ENCODE data around the gene TUBGCP6. TPM values are rescaled to one million over a fixed set of nuclear protein-coding genes. Genes with fewer than 3 reads are reported as not detected.

Gene TUBGCP6
- total RNA-seq, 1 donor from 2014 or later, result 29.3 TPM

DNA sequence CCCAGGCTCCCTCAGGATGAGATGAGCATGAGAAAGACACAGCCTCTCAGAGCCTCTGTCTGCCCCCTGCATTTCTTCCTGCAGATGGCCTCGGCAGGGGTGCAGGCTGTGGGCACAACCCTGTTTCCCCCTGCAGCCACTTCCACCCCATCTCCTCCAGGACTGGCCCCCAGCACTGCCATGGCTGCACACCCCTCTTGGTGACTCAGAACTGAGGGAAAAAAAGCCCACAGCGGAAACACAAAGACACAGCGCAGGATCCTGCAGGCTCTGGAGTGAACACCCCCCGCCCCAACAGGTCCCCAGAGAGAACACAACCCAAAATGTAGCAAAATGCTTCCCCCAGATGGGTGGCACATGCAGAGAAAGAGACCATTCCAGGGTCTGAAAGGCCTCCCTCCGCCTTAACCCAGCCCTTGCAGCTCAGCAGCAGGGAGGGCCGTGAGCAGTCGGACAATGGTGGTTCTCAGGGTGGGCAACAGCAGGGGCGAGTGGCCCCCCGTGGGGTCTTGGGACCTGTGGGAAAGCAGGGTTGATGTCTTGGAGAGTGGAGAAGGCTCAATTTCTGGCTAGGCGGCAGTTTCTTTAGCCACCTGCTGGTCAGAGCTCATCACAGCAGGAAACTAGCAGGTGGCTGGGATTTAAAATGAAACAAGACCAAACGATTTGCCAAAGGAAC is 8.0 kb downstream of the TUBGCP6 start:
- FAIRE-seq (no peak), DNase-seq (ENCODE audit: low spot score in 2 of 2) (no peak)

DNA sequence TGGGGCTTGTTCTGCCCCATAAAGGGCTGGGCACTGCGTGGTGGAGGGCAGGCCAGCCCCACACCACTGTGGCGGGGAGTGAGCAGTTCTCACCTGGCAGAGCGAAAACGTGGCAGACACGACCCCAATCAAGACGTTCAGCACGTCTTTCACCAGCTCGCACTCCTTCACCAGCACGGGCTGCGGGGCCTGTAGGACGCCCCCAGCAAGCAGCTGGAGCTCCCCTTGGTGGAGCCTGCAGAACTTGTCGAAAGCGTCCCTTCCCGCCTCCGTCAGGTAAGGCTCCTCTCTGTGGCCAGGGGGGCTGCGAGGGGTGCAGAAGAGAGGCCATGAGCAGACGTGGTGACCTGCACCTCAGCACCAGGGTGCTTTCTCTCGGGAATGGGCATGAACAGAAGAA is 11.6 kb downstream of the TUBGCP6 start:
- FAIRE-seq, result no peak
- DNase-seq (ENCODE audit: low spot score in 2 of 2), result no peak

DNA sequence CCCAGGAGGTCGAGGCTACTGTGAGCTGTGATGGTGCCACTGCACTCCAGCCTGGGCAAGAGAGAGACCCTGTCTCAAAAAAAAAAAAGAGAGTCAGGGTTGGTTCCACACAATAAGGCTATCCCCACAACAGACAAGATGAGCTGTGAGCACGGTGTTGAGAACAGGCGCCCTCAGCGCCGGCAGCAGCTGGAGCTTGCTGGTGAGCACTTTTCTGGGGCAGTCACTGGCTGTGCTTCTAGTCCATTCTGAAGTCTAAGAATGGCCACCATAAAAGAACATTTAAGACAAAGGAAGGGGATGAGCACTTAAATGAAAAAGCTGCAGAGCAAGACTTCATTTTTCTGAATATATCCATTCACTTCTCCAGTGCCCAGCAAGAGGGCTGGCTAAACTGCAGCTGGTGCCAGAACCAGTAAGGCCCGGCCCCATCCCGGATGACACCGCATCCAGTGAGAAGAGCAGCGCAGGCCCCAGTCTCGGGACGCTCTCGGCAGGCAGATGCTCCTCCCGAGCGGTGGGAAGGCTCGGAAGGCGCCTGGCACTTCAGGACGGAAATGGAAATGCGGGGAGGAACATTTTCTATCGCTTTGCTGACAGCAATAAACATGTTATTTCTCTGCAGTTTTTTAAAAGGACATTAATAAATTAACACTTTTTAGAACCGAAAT is 12.2 kb downstream of the TUBGCP6 start:
- DNase-seq (ENCODE audit: low spot score in 2 of 2) (no peak), FAIRE-seq (no peak)

DNA sequence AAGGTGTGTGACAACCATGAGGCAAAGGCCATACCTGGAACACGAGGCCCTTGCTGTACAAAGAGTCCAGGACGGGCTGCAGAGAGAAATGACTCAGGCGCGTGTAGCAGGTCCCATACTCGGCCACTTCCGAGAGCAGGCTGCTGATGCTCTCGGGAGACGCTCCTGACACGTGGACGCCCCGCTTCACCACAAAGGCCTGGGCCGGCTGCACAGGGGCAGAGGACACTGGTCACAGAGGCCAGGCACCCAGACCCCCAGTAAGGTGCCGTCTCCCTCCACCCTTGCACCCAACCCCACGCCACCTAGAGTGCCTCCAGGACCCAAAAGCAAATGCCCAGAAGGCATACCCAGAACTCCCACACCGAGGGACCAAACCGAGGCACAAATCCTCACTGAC is 15.5 kb downstream of the TUBGCP6 start:
- FAIRE-seq, result no peak
- no peak for DNase-seq (ENCODE audit: low spot score in 2 of 2)

DNA sequence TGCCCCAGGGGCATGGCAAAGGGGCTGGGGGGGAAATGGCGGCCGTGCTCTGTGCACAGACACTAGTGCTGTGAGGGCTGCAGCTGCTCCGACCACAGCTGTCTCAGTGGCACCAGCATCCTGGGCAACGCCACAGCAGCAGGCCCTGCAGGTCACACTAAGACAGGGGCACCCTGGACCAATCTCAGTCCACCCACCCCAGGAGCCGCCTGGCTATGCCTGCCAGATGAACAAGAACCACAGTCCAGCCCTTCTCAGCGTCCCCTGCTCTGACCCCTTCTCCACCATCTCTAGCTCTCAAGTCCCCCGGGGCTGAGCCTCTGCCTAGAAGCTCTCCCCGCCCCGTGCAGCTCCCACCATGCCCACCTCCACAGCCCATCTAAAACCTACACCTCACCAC is 16.5 kb downstream of the TUBGCP6 start:
- no peak for DNase-seq (ENCODE audit: low spot score in 2 of 2)
- FAIRE-seq, result no peak

DNA sequence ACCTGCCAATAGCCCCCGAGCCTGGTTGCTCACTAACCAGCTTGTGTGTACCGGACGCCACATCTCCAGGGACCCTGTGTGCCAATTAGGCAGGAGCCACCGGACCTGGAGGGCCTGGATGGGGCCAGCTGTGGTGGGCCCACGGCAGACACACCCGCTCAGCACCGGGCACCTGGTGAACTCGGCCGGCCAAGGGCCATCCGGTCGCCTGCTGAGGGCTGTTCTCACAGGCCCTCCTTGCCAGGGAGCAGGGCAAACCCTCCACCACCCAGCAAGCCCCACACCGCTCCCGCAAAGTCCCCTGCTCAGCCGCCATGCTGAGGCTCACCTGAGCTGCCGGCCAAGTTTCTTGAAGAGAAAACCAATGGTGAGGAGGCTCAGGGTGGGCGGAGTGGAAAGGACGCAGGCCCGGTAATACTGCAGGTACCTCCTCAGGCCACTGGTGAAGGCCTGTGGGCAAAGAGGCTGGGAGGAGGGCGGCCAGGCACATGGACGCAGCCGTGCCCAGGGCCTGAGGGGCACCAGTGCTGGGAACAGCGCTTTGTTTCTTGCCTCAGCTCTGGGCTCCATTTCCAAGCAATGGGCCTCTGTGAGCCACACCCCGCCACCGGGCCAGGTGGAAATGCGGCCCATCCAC is 17.1 kb downstream of the TUBGCP6 start:
- FAIRE-seq (no peak), DNase-seq (ENCODE audit: low spot score in 2 of 2) (no peak)

DNA sequence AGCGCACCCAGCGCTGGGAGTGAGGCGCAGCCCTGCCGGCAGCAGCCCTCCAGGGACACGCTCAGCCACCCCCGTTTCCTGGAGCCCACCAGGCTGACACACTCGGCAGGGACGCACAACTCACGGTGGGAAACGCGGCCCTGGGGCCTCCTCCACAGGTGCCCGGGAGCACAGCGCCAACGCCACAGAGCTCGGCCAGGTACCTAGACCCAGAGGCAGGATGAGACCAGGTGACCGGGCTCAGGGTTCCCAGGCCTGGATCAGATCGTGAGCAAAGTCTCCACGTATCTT is 18.0 kb downstream of the TUBGCP6 start:
- DNase-seq (ENCODE audit: low spot score in 2 of 2) (no peak), FAIRE-seq (no peak)

DNA sequence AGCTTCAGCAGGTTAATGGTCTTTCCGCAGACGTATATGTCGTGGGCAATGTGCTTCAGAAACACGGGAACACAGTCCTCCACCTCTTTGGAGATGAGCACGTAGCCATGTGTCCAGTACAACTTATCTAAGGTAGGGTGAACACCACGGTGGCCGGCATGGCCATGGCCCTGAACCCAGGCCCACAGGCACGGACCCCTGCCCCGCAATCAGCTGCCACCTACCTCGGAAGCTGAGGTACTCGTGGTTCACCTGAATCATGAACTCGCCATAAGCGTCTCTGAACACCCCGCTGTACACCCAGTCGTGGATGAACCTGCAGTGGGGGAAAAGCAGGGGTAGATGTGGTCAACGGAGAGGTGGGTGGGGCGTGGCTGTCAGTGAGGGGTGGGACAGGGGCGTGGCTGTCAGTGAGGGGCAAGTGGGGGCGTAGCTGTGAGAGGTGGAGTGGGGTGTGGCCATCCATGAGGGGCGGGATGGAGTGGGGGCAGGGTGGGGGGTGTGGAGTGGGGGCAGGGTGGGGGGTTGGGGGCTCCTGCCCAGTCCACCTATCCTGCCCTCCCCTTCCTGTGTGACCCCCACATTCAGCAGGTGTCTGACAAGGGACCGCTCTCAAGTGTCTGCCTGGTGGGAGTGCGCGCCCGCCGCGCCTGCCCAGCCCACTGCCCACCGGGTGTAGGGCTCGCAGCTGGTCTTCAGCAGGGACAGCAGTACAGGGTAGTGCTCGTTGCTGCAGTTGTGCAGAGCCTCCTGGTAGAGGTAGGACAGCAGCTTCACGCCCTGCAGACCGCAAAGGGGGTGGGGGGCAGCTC is 18.6 kb downstream of the TUBGCP6 start:
- FAIRE-seq (no peak), DNase-seq (ENCODE audit: low spot score in 2 of 2) (no peak)

DNA sequence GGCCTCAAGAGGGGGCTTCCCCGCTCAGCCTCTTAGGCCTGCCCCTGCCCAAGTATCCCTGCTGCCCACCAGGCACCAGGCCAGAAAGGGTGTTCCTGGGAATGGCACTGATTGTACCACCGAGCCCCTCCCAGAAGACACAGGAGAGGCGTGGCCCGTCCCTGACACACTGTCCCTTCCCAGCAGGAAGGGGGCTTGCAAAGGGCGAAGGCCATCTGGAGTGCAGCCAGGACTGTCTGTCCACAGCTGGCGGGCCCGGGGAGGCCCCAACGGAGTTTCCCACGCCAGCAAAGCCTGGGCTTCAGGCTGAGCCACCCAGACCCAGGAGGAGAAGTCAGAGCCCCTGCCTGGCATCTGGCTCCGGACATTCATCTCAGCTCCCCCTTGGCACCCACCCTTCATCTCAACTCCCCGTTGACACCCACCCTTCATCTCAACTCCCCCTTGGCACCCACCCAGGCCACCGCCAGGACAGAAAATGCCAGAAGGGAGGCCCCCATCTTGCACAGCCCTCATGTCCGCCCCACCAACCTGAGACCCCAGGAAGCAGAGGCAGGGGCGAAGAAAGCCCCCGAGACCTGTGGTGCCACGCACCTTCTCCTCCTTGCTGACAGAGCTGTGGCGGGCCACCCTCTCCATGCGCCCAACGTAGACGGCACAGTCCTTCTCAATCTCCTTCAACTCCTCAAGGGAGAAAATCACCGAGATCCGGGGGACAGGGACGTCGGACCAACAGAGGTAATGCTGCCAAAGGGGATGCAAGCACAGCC is 19.4 kb downstream of the TUBGCP6 start:
- no peak for FAIRE-seq
- DNase-seq (ENCODE audit: low spot score in 2 of 2), result no peak

DNA sequence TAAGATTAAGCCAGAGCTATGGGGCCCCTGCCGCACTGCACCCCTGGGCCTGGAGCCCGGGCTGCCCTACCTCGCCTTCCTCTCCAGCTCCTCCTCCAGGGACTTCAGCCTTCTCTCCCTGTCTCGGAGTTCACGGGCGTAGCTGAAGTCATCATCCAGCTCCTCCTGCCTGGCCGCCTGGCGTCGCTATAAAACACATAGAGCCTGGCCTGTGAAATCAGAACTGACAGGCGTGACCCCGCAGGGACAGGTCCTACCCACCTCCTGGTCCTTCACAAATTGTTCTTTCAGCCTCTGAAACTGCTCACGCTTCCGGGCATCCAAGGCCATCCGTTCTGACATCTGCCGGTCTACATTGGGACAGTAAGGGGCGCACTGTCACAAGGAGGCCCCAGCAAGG is 20.8 kb downstream of the TUBGCP6 start:
- no peak for FAIRE-seq
- DNase-seq (ENCODE audit: low spot score in 2 of 2), result no peak

DNA sequence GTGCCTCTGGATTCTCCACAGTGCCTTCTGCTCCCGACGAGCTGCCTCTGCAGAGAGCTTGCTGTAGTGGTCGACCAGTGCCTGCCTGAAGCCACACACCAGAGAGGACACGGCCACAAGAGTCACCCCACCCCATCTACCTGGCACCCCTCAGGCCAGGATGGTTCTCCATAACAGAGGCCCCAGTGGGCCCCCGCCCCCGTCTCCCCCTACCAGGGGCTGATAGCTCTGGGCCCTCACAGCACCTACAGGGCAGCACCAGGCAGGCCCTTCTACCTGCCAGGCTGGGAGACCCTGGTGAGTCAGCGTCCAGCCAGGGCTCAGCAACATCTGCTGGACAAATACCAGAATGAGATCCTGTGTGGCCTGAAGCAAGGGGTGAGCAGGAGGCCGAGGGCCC is 22.3 kb downstream of the TUBGCP6 start:
- FAIRE-seq (no peak), DNase-seq (ENCODE audit: low spot score in 2 of 2) (no peak)

DNA sequence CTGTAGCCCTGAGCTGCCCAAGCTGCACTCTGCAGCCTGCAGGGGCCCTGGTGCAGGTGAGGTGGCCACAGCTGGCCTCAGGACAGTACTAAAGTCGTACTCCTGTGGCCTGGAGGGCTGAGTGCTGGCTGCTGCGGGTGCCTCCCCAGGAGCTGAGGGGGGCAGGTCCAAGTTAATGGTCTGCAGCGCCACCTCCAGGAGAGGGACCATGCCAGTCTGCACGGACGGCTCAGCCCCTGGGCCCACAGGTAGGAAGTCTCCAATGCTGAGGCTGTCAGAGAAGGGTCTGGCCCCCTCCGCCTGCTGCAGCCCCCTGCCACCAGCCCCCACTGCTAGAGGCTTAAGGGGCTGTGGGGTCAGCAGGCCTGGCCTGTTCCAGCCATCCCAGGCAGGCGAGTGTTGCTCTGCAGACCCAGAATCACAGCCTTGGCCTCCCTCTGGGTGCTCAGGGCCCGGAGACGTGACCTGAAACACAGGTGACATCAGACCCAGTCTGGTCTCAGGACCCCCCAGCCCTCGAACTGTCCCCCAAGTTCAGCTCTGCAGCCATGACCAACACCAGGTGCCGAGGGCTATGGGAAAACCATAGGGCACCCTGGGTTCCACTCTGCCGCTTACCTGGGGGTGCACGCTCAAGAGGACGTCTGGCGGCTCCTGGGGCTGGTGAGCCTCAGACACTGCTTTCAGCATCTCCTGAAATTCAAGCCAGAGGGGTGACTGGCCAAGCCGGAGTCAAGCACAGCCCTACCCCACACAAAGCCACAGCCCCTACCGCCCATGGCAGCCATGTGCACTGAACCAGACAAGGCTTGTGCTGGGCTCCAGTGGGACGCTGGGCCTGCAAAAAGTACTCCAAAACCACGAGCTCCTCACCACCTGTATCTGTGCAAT is 23.2 kb downstream of the TUBGCP6 start:
- FAIRE-seq, result no peak
- DNase-seq (ENCODE audit: low spot score in 2 of 2), result no peak

DNA sequence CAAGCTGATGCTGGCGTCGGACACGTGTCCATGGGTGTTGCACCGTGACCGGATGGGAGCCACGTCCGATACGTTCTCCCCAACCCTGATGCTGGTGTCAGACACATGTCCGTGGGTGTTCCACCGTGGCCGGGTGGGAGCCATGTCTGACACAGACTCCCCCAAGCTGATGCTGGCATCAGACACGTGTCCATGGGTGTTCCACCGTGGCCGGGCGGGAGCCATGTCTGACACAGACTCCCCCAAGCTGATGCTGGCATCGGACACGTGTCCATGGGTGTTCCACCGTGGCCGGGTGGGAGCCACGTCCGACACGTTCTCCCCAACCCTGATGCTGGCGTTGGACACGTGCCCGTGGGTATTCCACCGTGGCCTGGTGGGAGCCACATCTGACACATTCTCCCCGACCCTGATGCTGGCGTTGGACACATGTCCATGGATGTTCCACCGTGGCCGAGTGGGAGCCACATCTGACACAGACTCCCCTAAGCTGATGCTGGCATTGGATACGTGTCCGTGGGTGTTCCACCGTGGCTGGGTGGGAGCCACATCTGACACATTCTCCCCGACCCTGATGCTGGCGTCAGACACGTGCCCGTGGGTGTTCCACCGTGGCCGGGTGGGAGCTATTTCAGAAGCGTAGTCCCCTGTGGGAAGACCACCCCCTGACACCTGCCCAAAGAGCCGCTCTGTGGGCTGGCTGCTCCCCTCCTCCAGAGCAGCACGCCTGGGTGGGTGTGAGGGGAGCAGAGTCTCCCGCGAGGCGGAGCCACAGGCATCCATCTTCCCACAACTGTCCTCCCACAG is 24.0 kb downstream of the TUBGCP6 start:
- FAIRE-seq, result no peak
- no peak for DNase-seq (ENCODE audit: low spot score in 2 of 2)

DNA sequence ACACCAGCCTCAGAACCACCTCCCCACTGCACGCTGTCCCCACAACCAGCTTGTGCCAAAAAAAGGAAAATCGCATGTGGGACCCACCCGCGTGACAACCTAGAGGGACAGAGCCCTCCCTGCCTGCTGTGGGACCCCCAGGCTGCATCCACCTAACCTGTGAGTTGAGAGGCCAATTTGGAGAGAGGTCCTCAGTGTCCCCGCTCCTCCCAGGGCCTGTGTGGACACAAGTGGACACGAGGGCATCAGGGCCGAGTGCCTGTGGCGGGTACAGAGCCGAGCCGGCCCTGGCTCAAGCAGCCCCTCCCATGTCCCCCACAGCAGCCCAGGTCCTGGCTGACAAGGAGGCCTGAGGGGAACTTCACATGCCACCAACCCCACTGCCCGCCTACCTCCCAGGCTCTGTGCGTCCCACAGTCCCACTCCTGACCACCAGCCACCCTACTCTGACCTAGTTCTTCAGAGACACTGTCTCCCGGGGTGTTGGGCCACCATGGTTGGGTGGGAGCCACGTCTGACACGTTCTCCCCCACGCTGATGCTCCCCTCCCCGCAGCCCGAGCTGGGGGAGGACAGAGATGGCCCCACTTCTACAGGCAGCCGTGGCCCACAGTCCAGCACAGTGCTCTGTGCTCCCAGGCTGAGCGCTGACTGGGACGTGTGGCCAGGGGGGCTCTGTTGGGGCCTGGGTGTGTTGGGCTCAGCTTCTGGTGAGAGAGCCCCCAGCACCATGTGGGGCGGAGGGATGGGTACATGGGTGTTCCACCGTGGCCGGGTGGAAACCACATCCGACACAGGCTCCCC is 24.8 kb downstream of the TUBGCP6 start:
- no peak for FAIRE-seq
- DNase-seq (ENCODE audit: low spot score in 2 of 2), result no peak

DNA sequence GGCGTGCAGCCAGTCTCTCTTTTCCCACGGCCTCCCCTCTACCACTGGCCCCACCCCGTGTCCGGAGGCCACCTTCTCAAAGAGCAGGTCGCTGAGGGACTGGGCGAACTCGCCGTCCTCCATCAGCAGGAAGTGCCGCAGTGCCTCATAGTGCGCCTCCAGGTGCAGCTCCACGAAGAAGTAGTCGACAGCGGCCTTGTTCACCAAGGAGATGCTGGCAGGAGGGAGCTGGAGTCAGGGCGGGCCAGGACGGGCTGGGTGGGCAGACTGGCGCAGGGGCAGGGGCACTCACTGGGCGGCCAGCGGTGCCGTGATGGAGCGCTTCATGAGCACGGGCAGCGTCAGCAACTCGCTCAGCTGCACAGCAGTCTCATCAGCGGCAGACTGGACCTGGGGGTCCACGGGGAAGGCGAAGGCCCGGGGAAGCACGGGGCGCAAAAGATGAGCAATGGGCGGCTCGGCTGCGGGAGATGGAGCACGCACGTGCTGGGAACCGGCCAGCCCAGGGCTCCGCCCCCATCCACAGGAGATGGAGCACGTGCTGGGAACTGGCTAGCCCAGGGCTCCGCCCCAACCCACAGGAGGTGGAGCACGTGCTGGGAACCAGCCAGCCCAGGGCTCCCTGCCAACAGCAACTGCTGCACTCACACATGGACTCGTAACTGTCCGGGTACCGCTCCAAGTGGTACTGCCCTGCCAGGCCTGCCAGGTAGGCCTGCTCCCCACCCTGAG is 25.7 kb downstream of the TUBGCP6 start:
- FAIRE-seq (no peak), DNase-seq (ENCODE audit: low spot score in 2 of 2) (peak; percentile 72 to 89)

DNA sequence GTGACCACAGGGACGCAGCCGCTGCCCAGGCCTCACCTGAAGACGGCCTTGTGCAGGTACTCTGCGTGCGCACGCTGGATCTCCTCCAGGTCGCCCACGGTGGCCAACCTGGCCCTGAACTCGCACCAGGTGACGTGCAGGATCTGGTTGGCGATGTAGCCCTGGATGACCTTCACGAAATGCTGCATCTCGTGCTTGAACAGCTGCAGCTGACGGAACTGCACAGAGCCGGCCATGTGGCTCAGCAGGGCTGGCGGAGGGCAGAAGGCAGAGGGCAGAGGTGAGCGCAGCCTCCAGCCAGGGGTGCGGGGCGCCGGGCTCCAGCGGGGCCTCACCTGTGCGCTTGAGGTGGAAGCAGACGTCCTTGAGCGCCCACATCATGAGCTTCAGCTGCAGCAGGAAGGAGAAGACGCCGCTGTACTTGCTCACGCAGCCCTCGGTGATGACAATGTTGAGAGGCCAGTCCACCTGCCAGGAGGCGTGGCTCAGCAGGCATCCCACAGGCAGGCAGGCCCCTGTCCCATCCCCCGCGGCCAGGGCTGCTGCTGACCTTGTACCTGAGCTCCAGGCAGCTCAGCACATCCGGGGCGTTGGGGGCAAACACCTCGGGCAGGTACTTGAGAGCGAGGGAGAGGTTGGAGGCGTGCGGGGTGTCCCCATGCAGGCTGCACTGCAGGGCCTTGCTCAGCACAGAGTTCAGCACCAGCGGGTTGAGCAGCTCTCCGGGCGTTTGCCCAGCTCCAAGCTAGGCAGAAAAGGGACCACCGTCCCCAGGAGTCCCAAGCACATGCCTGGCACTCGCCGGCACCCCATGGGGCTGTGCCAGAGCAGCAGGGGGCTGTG is 26.4 kb downstream of the TUBGCP6 start:
- DNase-seq (ENCODE audit: low spot score in 2 of 2) (no peak), FAIRE-seq (no peak)
